SIG-M5 (cell line): ENCODE data around the gene KDM5B.

Source experiments
- DNase-seq: peaks from one replicate; lab custom pipeline; 2025; lab: John Stamatoyannopoulos, UW

KDM5B gene

DNA sequence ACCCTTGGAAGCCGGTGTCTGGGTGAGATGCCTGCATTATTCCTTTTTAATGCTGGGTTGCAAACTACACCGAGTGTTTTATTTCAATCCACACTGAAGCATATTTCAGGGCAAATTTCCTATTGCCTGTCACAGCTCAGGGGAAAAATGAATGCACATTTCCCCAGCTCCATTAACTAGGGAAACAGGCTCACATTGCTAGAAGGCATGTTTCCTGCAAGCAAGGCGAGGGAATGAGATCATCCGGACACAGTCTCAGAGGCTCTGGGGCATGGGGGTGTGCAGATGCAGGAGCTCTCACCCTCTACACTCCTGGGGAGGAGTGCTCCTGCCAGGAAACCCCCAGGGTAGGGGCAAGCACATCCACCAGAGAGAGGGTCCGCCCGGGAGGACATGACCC lies 122.6 kb downstream of the KDM5B start:
- DNase-seq = no peak

- DNase-seq = no peak
Observed at GRCh38 chr1:202684716-202685115, 123.5 kb downstream of the KDM5B start.

DNA sequence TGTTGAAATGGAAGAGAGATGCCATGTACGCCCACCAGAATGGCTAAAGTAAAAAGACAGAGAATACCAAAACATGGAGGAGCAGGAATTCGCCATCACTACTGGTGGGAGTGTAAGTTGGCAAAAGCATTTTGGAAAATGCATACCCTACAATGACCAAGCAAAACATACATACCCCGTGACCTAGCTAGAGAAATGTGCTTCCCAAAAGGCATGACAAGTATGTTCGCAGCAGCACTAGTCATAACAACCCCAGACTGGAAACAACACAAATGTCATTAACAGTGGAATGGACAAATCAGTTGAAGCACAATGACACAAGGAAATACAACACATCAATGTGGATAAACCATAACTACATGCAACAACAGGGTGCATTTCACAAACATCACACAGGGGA lies 125.2 kb downstream of the KDM5B start:
- no peak for DNase-seq

- DNase-seq = no peak
Observed at GRCh38 chr1:202682477-202682876, 125.7 kb downstream of the KDM5B start.

- no peak for DNase-seq
Observed at GRCh38 chr1:202681736-202682420, 126.3 kb downstream of the KDM5B start.

- no peak for DNase-seq
Observed at GRCh38 chr1:202680586-202681352, 127.5 kb downstream of the KDM5B start.

DNA sequence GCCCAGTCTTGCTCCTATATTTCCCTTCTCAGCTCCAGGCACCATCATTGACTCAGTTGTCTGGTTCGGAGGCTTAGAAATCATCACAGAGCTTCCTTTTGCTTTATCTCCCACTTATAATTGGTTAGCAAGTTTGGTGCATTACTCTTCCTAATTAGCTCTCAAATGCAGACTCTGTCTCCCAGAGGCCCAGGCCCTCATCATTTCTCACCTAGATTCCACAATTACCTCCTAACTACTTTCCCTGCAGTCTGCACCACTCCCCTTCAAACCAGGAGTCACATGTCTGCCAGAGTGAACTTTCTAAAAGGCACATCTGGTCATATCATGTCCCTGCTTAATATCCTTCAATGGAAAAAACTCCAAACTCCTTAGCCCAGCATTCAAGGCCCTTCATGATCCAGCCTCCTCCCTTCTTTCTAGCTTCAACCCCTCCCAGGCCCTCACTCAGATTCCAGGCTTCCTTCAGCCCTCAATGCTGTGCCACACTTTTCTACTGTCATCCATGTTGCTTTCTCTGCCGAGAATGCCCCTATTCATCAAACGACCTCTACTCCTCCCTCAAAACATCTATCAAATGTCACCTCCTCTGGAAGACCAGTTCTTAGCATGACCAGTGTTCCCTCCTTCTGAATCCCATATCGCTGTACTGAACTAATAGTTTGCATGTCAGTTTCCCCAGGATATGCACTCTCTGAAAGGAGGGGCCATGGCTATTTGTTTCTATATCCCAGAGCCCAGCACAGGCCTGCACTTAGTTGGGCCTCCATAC lies 128.6 kb downstream of the KDM5B start:
- DNase-seq = no peak

DNA sequence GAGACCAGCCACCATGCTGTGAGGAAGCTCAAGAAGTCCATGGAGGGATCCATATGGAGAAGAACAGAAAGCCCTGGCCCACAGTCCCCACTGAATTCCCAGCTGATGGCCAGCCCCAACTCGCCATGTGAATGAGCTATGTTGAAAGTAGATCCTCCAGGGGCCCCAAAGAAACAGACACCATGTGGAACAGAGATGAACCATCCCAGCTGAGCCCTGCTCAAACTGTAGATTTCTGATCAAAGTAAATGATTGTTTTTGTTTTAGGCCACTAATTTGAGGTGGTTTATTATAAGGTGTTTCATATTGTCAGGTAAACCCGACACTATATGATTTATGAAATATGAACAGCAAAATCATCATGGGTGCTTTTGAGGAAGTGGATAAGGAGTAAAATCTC lies 130.8 kb downstream of the KDM5B start:
- DNase-seq = no peak
